Activated CD8-positive, alpha-beta T cell treated with anti-CD3 and anti-CD28 coated beads, Interleukin-2, amount 10 ng/mL, durations not matched to agents 7 days and 5 days (primary cell): ENCODE data around the gene PDE4C. TPM values are rescaled to one million over a fixed set of nuclear protein-coding genes. Genes with fewer than 3 reads are reported as not detected.

Experiments used
- ATAC-seq: fragments of 150-1000 bp; cut with Tn5 transposase; one replicate; pipeline ENCODE4 v1.10.0; 2021; ENCODE audit warnings: moderate library complexity
- CTCF ChIA-PET: fragments of 350-600 bp; sonication (Branson Sonifier 250); formaldehyde crosslinking; loops from one replicate; lab custom pipeline; 2021; ENCODE audit warnings: antibody characterized with exemption; lab: Charles Lee
- POLR2A ChIA-PET: fragments of 350-600 bp; sonication (Branson Sonifier 250); formaldehyde crosslinking; loops from one replicate; lab custom pipeline; 2021; ENCODE audit warnings: antibody characterized with exemption; lab: Charles Lee
- DNase-seq: peaks from one replicate; pipeline ENCODE4 v3.0.0-alpha.2; 2020
- H3K27ac Mint-ChIP-seq: one replicate; pipeline ENCODE4 v1.8.0; 2021; ENCODE audit warnings: mild to moderate bottlenecking, mixed read lengths
- H3K27me3 Mint-ChIP-seq: one replicate; pipeline ENCODE4 v1.8.0; 2021; ENCODE audit warnings: low read depth, mixed read lengths
- H3K36me3 Mint-ChIP-seq: one replicate; pipeline ENCODE4 v1.8.0; 2021; ENCODE audit warnings: low read depth, mixed read lengths
- H3K4me1 Mint-ChIP-seq: one replicate; pipeline ENCODE4 v1.8.0; 2021; ENCODE audit warnings: low read depth, mixed read lengths
- H3K4me3 Mint-ChIP-seq: one replicate; pipeline ENCODE4 v1.8.0; 2021; ENCODE audit warnings: mild to moderate bottlenecking, mixed read lengths
- H3K9me3 Mint-ChIP-seq: one replicate; pipeline ENCODE4 v1.8.0; 2022; ENCODE audit warnings: mixed read lengths; ENCODE audit not compliant: insufficient read depth
- total RNA-seq, 2 experiments: library from RNA; stranded (reverse); gene quantifications; one replicate each; pipeline ENCODE4 v1.2.3, GENCODE V29; 2021

The PDE4C gene
- total RNA-seq, 2 experiments from 2014 or later: 0.08 TPM; not detected in 1

DNA sequence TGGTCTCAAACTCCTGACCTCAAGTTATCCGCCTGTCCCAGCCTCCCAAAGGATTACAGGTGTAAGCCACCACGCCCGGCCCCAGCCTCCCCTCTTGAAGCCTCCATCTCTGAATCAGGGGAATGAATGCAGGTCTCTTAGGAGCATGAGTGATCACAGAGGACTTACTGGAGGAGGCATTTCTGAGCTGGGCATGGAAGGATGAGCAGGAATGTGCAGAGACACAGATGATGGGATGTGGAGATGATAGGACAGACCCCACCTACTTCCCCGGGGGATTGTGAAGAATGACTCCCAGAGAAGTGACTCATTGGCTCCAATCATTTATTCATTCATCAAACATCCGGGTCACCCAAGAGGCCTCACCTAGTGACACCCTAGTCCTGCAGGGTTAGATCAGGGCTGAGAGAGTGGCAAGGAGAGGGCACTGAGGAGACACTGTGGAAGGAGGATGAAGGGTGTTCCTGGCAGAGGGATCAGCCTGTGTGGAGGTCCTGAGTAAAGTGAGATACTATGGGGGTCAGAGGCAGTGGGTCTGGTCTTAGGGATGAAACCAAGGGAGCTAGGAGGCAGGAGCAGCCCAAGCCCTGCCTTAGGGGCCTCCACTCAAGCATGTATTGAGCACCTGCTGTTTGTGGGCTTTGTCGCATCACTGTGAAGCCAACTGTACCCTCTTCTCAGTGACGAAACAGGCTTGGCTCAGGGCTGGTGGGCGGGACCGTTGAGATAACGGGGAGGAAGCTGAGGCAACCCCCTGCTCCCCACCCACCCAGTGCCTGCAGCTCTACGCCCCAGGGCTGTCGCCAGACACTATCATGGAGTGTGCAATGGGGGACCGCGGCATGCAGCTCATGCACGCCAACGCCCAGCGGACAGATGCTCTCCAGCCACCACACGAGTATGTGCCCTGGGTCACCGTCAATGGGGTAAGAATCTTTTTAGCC lies 49.6 kb downstream of the PDE4C start:
- peaks cover 31% of the 10 kb centered on the region for H3K36me3 Mint-ChIP-seq
- H3K27me3 Mint-ChIP-seq: no peaks in the 10 kb centered on the region
- no peak overlapping the region for H3K4me3 Mint-ChIP-seq
- H3K9me3 Mint-ChIP-seq: no peaks in the 10 kb centered on the region
- DNase-seq (no peak), ATAC-seq (no peak)
- peaks cover 29% of the 10 kb centered on the region for H3K4me1 Mint-ChIP-seq
- POLR2A ChIA-PET: no interaction called here
- CTCF ChIA-PET: interaction anchor here (1.2 to 1.5 kb wide), 2 partner anchors 15 to 75 kb away, joined by 5 read pairs; no protein-coding TSS in a partner anchor
- no peak overlapping the region for H3K27ac Mint-ChIP-seq

- Mint-ChIP-seq H3K27ac (no peak overlapping the region), H3K36me3 (peaks cover 31% of the 10 kb centered on the region), H3K4me1 (peaks cover 29% of the 10 kb centered on the region), H3K27me3 (no peaks in the 10 kb centered on the region), H3K9me3 (no peaks in the 10 kb centered on the region), H3K4me3 (peak overlapping the region; percentile 89)
- ChIA-PET POLR2A (no interaction called here), CTCF (interaction anchor here (0.6 to 1.5 kb wide), 3 partner anchors 13 to 154 kb away, joined by 3 read pairs; no protein-coding TSS in a partner anchor)
- DNase-seq (no peak), ATAC-seq (no peak)
These were observed 51.3 kb downstream of the PDE4C start for GRCh38 chr19:18174983-18175382.

Other genes with a start within 250 kb of the PDE4C start
- 10 to 100 TPM; 33.8 to 34.2 TPM for gene ARRDC2, start 218.3 kb downstream of the PDE4C start, total RNA-seq
- 10 to 100 TPM; 75.2 to 78.6 TPM for gene IL12RB1, start 139.5 kb downstream of the PDE4C start, total RNA-seq
- 10 to 100 TPM; 22.9 to 25.1 TPM for gene MAST3, start 128.7 kb downstream of the PDE4C start, total RNA-seq
- gene PIK3R2, start 73.3 kb downstream of the PDE4C start, total RNA-seq: 1 to 10 TPM; 7.8 to 9.2 TPM
- 10 to 100 TPM; 67.4 to 72.3 TPM for gene IFI30, start 52.6 kb downstream of the PDE4C start, total RNA-seq
- 10 to 100 TPM in 1 of 2 experiments, 1 to 10 TPM in 1; 9.2 to 10.9 TPM for gene MPV17L2, start 33.2 kb downstream of the PDE4C start, total RNA-seq
- 1 to 10 TPM; 5.6 to 6.2 TPM for gene RAB3A, start 22.4 kb downstream of the PDE4C start, total RNA-seq
- gene IQCN, start 48.0 kb upstream of the PDE4C start, total RNA-seq: 1 to 10 TPM; 3.7 to 4.2 TPM
- 100 to 1,000 TPM; 462 to 469 TPM for gene JUND, start 55.2 kb upstream of the PDE4C start, total RNA-seq
- 100 to 1,000 TPM; 199 to 215 TPM for gene LSM4, start 96.6 kb upstream of the PDE4C start, total RNA-seq
- gene PGPEP1, start 114.2 kb upstream of the PDE4C start, total RNA-seq: 10 to 100 TPM; 30.1 to 34.5 TPM
- not detected for gene GDF15, start 159.7 kb upstream of the PDE4C start, total RNA-seq
- gene LRRC25, start 171.2 kb upstream of the PDE4C start, total RNA-seq: under 1 TPM; 0.53 to 0.68 TPM
- gene SSBP4, start 193.0 kb upstream of the PDE4C start, total RNA-seq: 100 to 1,000 TPM; 198 to 204 TPM
- 10 to 100 TPM; 26.7 to 33.5 TPM for gene ISYNA1, start 211.7 kb upstream of the PDE4C start, total RNA-seq